ENCODE data around the gene VAMP4. TPM values are rescaled to one million over a fixed set of nuclear protein-coding genes. Genes with fewer than 3 reads are reported as not detected.

VAMP4 gene
- polyA plus RNA-seq, 1 donor from 2014 or later, result 28.0 TPM

- Histone ChIP-seq H3K79me2 (replicated peaks; ENCODE audit: insufficient read depth, low read length) (no peaks in the 10 kb centered on the region), H3K9me2 (ENCODE audit: insufficient read depth, low read length) (no peaks in the 10 kb centered on the region), H3K9me3 (ENCODE audit: low read length) (no peaks in the 10 kb centered on the region), H3F3A (ENCODE audit: insufficient read depth, low read length, poor library complexity, severe bottlenecking) (no peaks in the 10 kb centered on the region), H3K27me3 (ENCODE audit: insufficient read depth, low read depth, low read length) (no peaks in the 10 kb centered on the region), H3K9ac (ENCODE audit: low read length) (no peak overlapping the region), H3K27ac (ENCODE audit: low read length) (no peak overlapping the region), H3K36me3 (ENCODE audit: insufficient read depth, low read length) (no peaks in the 10 kb centered on the region), H3K4me2 (ENCODE audit: low read length) (no peak overlapping the region), H4K20me1 (ENCODE audit: insufficient read depth) (no peaks in the 10 kb centered on the region), H2AFZ (ENCODE audit: low read depth, low read length) (no peak overlapping the region), H3K4me3 (ENCODE audit: low read length) (no peak overlapping the region)
- TF ChIP-seq TAF1 (IDR thresholded peaks at IDR 0.05; ENCODE audit: low read depth) (no peak), RAD21 (conservative IDR thresholded peaks at IDR 0.05) (no peak), SMC3 (conservative IDR thresholded peaks at IDR 0.05; ENCODE audit: poor library complexity) (no peak), MXI1 (conservative IDR thresholded peaks at IDR 0.05; ENCODE audit: poor library complexity, severe bottlenecking) (no peak), CTCF (IDR thresholded peaks at IDR 0.05; ENCODE audit: poor library complexity, severe bottlenecking) (no peak), EZH2 (IDR thresholded peaks at IDR 0.05; ENCODE audit: borderline replicate concordance, insufficient read depth, low read length, poor library complexity, severe bottlenecking) (no peak), REST (IDR thresholded peaks at IDR 0.05; ENCODE audit: borderline replicate concordance) (no peak), POLR2AphosphoS5 (IDR thresholded peaks at IDR 0.05) (no peak), EP300 (conservative IDR thresholded peaks at IDR 0.05; ENCODE audit: poor library complexity, severe bottlenecking) (no peak)
These were observed 88.1 kb downstream of the VAMP4 start for GRCh38 chr1:171653796-171654195.

- H3K27me3 ChIP-seq (ENCODE audit: insufficient read depth, low read depth, low read length), result no peaks in the 10 kb centered on the region
- no peaks in the 10 kb centered on the region for H3K79me2 ChIP-seq (replicated peaks; ENCODE audit: insufficient read depth, low read length)
- H3F3A ChIP-seq (ENCODE audit: insufficient read depth, low read length, poor library complexity, severe bottlenecking), result no peaks in the 10 kb centered on the region
- no peaks in the 10 kb centered on the region for H3K36me3 ChIP-seq (ENCODE audit: insufficient read depth, low read length)
- H3K4me2 ChIP-seq (ENCODE audit: low read length), result no peak within 1 kb of the TSS
- no peak within 1 kb of the TSS for H3K4me3 ChIP-seq (ENCODE audit: low read length)
- no peaks in the 10 kb centered on the region for H3K9me3 ChIP-seq (ENCODE audit: low read length)
- TF ChIP-seq MXI1 (conservative IDR thresholded peaks at IDR 0.05; ENCODE audit: poor library complexity, severe bottlenecking), result no peak
- TF ChIP-seq TAF1 (IDR thresholded peaks at IDR 0.05; ENCODE audit: low read depth), result no peak
- TF ChIP-seq POLR2AphosphoS5 (IDR thresholded peaks at IDR 0.05), result no peak
- no peak for TF ChIP-seq SMC3 (conservative IDR thresholded peaks at IDR 0.05; ENCODE audit: poor library complexity)
- TF ChIP-seq REST (IDR thresholded peaks at IDR 0.05; ENCODE audit: borderline replicate concordance), result no peak
- TF ChIP-seq EZH2 (IDR thresholded peaks at IDR 0.05; ENCODE audit: borderline replicate concordance, insufficient read depth, low read length, poor library complexity, severe bottlenecking), result no peak
- TF ChIP-seq EP300 (conservative IDR thresholded peaks at IDR 0.05; ENCODE audit: poor library complexity, severe bottlenecking), result no peak
- TF ChIP-seq RAD21 (conservative IDR thresholded peaks at IDR 0.05), result no peak
- TF ChIP-seq CTCF (IDR thresholded peaks at IDR 0.05; ENCODE audit: poor library complexity, severe bottlenecking), result no peak
- H2AFZ ChIP-seq (ENCODE audit: low read depth, low read length), result no peak within 1 kb of the TSS
- H3K9ac ChIP-seq (ENCODE audit: low read length), result no peak within 1 kb of the TSS
- no peaks in the 10 kb centered on the region for H3K9me2 ChIP-seq (ENCODE audit: insufficient read depth, low read length)
- H3K27ac ChIP-seq (ENCODE audit: low read length), result no peak within 1 kb of the TSS
- H4K20me1 ChIP-seq (ENCODE audit: insufficient read depth), result no peaks in the 10 kb centered on the region
These were observed 89.5 kb downstream of the VAMP4 start, which contains the start of gene MYOC for GRCh38 chr1:171652234-171652822. Gene MYOC (minus strand): TSS chr1:171652688. CDS start chr1:171652611, 77 bp downstream.
